ENCODE measurements around the gene KRTAP10-1.

DNA sequence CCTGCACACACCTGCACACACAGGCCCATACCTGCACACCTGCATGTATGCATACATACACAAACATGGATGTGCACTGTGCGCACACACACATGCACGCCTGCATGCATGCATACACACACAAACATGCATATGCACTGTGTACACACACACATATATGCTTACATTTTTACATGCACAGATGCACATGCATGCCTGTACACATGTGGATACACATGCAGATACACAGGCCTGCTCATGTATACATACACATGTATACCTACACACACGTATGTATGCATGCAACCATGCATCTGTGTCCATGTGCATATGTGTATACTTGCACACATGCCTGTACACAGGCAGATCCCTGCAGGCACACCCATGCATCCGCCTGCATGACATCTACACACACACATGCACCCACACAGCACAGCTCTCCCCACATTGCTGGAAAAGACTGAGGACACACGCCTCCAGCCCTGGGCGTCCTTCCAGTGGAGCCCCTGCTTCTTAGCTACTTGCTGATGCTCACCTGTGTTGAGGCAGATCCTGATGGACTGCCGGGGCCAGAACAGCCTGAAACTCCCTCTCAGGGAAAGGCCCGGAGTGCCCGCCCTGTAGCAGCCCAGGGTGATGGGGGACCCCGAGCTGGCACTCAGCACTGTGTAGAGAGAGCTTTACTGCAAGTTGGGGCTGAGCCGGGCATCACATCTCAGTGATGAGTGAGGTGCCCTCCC is 28.6 kb downstream of the KRTAP10-1 start:
- TF ChIP-seq, protein P1, sequence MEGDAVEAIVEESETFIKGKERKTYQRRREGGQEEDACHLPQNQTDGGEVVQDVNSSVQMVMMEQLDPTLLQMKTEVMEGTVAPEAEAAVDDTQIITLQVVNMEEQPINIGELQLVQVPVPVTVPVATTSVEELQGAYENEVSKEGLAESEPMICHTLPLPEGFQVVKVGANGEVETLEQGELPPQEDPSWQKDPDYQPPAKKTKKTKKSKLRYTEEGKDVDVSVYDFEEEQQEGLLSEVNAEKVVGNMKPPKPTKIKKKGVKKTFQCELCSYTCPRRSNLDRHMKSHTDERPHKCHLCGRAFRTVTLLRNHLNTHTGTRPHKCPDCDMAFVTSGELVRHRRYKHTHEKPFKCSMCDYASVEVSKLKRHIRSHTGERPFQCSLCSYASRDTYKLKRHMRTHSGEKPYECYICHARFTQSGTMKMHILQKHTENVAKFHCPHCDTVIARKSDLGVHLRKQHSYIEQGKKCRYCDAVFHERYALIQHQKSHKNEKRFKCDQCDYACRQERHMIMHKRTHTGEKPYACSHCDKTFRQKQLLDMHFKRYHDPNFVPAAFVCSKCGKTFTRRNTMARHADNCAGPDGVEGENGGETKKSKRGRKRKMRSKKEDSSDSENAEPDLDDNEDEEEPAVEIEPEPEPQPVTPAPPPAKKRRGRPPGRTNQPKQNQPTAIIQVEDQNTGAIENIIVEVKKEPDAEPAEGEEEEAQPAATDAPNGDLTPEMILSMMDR (conservative IDR thresholded peaks at IDR 0.05 in 1 of 2, IDR thresholded peaks at IDR 0.05 in 1 of 2; ENCODE audit: extremely low read depth in 1 of 2, insufficient read depth in 1 of 2, low read depth in 1 of 2, low read length in 2 of 2), result no peak
- TF ChIP-seq EZH2 (IDR thresholded peaks at IDR 0.05; ENCODE audit: borderline replicate concordance, low read length), result no peak
